ENCODE measurements around the gene C1D.

Gene C1D

GRCh38 chr2:68057658-68058396, 5.0 kb downstream of the C1D start:
- DNase-seq: no peak

GRCh38 chr2:68052717-68053422, 9.9 kb downstream of the C1D start:
- no peak for DNase-seq

GRCh38 chr2:68050353-68050752, 12.5 kb downstream of the C1D start:
- DNase-seq: no peak

- no peak for DNase-seq
Observed at GRCh38 chr2:68046642-68047240, 16.1 kb downstream of the C1D start.

- no peak for DNase-seq
Observed at GRCh38 chr2:68046224-68046623, 16.6 kb downstream of the C1D start.

GRCh38 chr2:68045342-68045741, 17.5 kb downstream of the C1D start:
- DNase-seq: no peak

GRCh38 chr2:68044099-68044498, 18.7 kb downstream of the C1D start:
- DNase-seq: no peak

- no peak for DNase-seq
Observed at GRCh38 chr2:68043695-68044094, 19.1 kb downstream of the C1D start.

- no peak for DNase-seq
Observed at GRCh38 chr2:68043032-68043431, 19.8 kb downstream of the C1D start.

- DNase-seq: no peak
Observed at GRCh38 chr2:68041704-68042245, 21.0 kb downstream of the C1D start.

GRCh38 chr2:68040078-68040477, 22.7 kb downstream of the C1D start:
- no peak for DNase-seq

GRCh38 chr2:68039317-68039716, 23.5 kb downstream of the C1D start:
- DNase-seq: no peak

- no peak for DNase-seq
Observed at GRCh38 chr2:68032702-68033101, 30.1 kb downstream of the C1D start.

- DNase-seq: peak in 1 of 2 experiments; percentile 20
Observed at GRCh38 chr2:68031542-68032160, 31.2 kb downstream of the C1D start.

- DNase-seq: no peak
Observed at GRCh38 chr2:68031043-68031442, 31.8 kb downstream of the C1D start.

GRCh38 chr2:68030529-68030928, 32.3 kb downstream of the C1D start:
- no peak for DNase-seq

- DNase-seq: no peak
Observed at GRCh38 chr2:68027959-68028358, 34.8 kb downstream of the C1D start.

GRCh38 chr2:68024450-68024849, 38.4 kb downstream of the C1D start:
- no peak for DNase-seq

- no peak for DNase-seq
Observed at GRCh38 chr2:68023904-68024303, 38.9 kb downstream of the C1D start.

- no peak for DNase-seq
Observed at GRCh38 chr2:68018727-68019126, 44.1 kb downstream of the C1D start.

GRCh38 chr2:68009526-68009925, 53.3 kb downstream of the C1D start:
- no peak for DNase-seq

GRCh38 chr2:68000170-68000825, 62.5 kb downstream of the C1D start:
- DNase-seq: no peak

- DNase-seq: no peak
Observed at GRCh38 chr2:67999332-67999731, 63.5 kb downstream of the C1D start.
